ENCODE results near the gene CLGN.

Gene CLGN

GRCh38 chr4:140400111-140400510 is 27.3 kb downstream of the CLGN start:
- intact Hi-C loops (cut with DNase I; ENCODE audit: low total_unique reads), result no loop called here
- Histone ChIP-seq H3K36me3 (no peaks in the 10 kb centered on the region), H3K4me1 (no peaks in the 10 kb centered on the region), H3K9me3 (no peaks in the 10 kb centered on the region), H3K27ac (no peak overlapping the region), H3K4me3 (no peak overlapping the region), H3K27me3 (no peaks in the 10 kb centered on the region)
- TF ChIP-seq CTCF (IDR thresholded peaks at IDR 0.05), result no peak
- DNase-seq, result no peak

- DNase-seq, result no peak
- H3K4me3 ChIP-seq, result no peak overlapping the region
- H3K9me3 ChIP-seq, result no peaks in the 10 kb centered on the region
- H3K27ac ChIP-seq, result no peak overlapping the region
- intact Hi-C loops (cut with DNase I; ENCODE audit: low total_unique reads), result no loop called here
- TF ChIP-seq CTCF (IDR thresholded peaks at IDR 0.05), result no peak
- no peaks in the 10 kb centered on the region for H3K4me1 ChIP-seq
- no peaks in the 10 kb centered on the region for H3K36me3 ChIP-seq
- no peaks in the 10 kb centered on the region for H3K27me3 ChIP-seq
Measured at GRCh38 chr4:140395668-140396067, 31.8 kb downstream of the CLGN start.

GRCh38 chr4:140388015-140388414 is 39.4 kb downstream of the CLGN start:
- no peaks in the 10 kb centered on the region for H3K4me1 ChIP-seq
- DNase-seq, result no peak
- no peaks in the 10 kb centered on the region for H3K9me3 ChIP-seq
- peaks cover 0 to 10% (median 7%) of the 10 kb centered on the region in 3 donors for H3K36me3 ChIP-seq
- H3K4me3 ChIP-seq, result no peak overlapping the region
- no peak for TF ChIP-seq CTCF (IDR thresholded peaks at IDR 0.05)
- no peak overlapping the region for H3K27ac ChIP-seq
- no peaks in the 10 kb centered on the region for H3K27me3 ChIP-seq
- intact Hi-C loops (cut with DNase I; ENCODE audit: low total_unique reads), result no loop called here

GRCh38 chr4:140382732-140383131 is 44.7 kb downstream of the CLGN start:
- H3K4me3 ChIP-seq, result no peak overlapping the region
- TF ChIP-seq CTCF (IDR thresholded peaks at IDR 0.05), result no peak
- H3K4me1 ChIP-seq, result peaks cover 0 to under 1% (median 0%) of the 10 kb centered on the region in 4 donors
- no peak for DNase-seq
- H3K9me3 ChIP-seq, result no peaks in the 10 kb centered on the region
- H3K27ac ChIP-seq, result no peak overlapping the region
- peaks cover 5 to 31% (median 7%) of the 10 kb centered on the region in 3 donors for H3K36me3 ChIP-seq
- no peaks in the 10 kb centered on the region for H3K27me3 ChIP-seq
- intact Hi-C loops (cut with DNase I; ENCODE audit: low total_unique reads), result no loop called here

GRCh38 chr4:140374130-140374477 is 53.3 kb downstream of the CLGN start:
- Histone ChIP-seq H3K9me3 (no peaks in the 10 kb centered on the region), H3K4me3 (peak overlapping the region; percentile 96 to 98), H3K36me3 (no peaks in the 10 kb centered on the region), H3K4me1 (peaks cover 0 to 38% (median 24%) of the 10 kb centered on the region in 4 donors), H3K27ac (peak overlapping the region; percentile 93 to 98), H3K27me3 (no peaks in the 10 kb centered on the region)
- no peak for DNase-seq
- TF ChIP-seq CTCF (IDR thresholded peaks at IDR 0.05), result no peak
- intact Hi-C loops (cut with DNase I; ENCODE audit: low total_unique reads), result loop anchor here (10.0 kb wide), 1 partner anchor 151 kb away; the partner anchor contains the start of gene ELMOD2

Measured in tibial artery (tissue), 4 donors.